Osteocyte (in vitro differentiated cells): ENCODE results near the gene PKP1. TPM values are rescaled to one million over a fixed set of nuclear protein-coding genes. Genes with fewer than 3 reads are reported as not detected.
A peak's percentile ranks its signal among the peaks of the same experiment; 100 is the strongest.

ENCODE experiments used
- DNase-seq: peaks from one replicate; pipeline ENCODE4 v3.0.0; 2021; ENCODE audit warnings: mixed read lengths; ENCODE audit not compliant: unreplicated experiment; ENCODE audit errors: extremely low spot score
- H3K27ac Mint-ChIP-seq: one replicate; pipeline ENCODE4 v1.8.0; 2021; ENCODE audit warnings: mild to moderate bottlenecking, mixed read lengths; ENCODE audit not compliant: unreplicated experiment
- H3K27me3 Mint-ChIP-seq: one replicate; pipeline ENCODE4 v1.8.0; 2021; ENCODE audit warnings: mixed read lengths; ENCODE audit not compliant: unreplicated experiment
- H3K36me3 Mint-ChIP-seq: one replicate; pipeline ENCODE4 v1.8.0; 2021; ENCODE audit warnings: mixed read lengths; ENCODE audit not compliant: unreplicated experiment
- H3K4me1 Mint-ChIP-seq: one replicate; pipeline ENCODE4 v1.8.0; 2021; ENCODE audit warnings: mixed read lengths; ENCODE audit not compliant: unreplicated experiment
- H3K4me3 Mint-ChIP-seq: one replicate; pipeline ENCODE4 v1.8.0; 2021; ENCODE audit warnings: mild to moderate bottlenecking, moderate library complexity, mixed read lengths; ENCODE audit not compliant: unreplicated experiment
- H3K9me3 Mint-ChIP-seq: one replicate; pipeline ENCODE4 v1.8.0; 2021; ENCODE audit warnings: mixed read lengths; ENCODE audit not compliant: unreplicated experiment
- CTCF ChIP-seq: fragments of 200-600 bp; sonication (generic); IDR thresholded peaks from 2 replicates; pipeline ENCODE4 v1.5.0; 2021; ENCODE audit warnings: antibody characterized with exemption, mild to moderate bottlenecking, moderate library complexity
- total RNA-seq: library from RNA; stranded (reverse); gene quantifications from 2 replicates; pipeline ENCODE4 v1.2.1, GENCODE V29; 2021

PKP1 gene
- total RNA-seq, 1 donor from 2014 or later: not detected

- peak overlapping the region; percentile 5 for H3K27ac Mint-ChIP-seq
- H3K27me3 Mint-ChIP-seq: no peaks in the 10 kb centered on the region
- peaks cover 53% of the 10 kb centered on the region for H3K4me1 Mint-ChIP-seq
- no peak for DNase-seq
- no peaks in the 10 kb centered on the region for H3K9me3 Mint-ChIP-seq
- no peaks in the 10 kb centered on the region for H3K36me3 Mint-ChIP-seq
- no peak for TF ChIP-seq CTCF
- no peak overlapping the region for H3K4me3 Mint-ChIP-seq
These were observed 5.9 kb upstream of the PKP1 start for GRCh38 chr1:201277441-201277840.

- DNase-seq: no peak
- no peaks in the 10 kb centered on the region for H3K36me3 Mint-ChIP-seq
- H3K9me3 Mint-ChIP-seq: no peaks in the 10 kb centered on the region
- H3K27ac Mint-ChIP-seq: no peak overlapping the region
- H3K27me3 Mint-ChIP-seq: peaks cover 2% of the 10 kb centered on the region
- no peak for TF ChIP-seq CTCF
- H3K4me1 Mint-ChIP-seq: peaks cover 38% of the 10 kb centered on the region
- no peak overlapping the region for H3K4me3 Mint-ChIP-seq
These were observed 4.0 kb upstream of the PKP1 start for GRCh38 chr1:201279313-201279712.

GRCh38 chr1:201280884-201281283, 2.4 kb upstream of the PKP1 start:
- no peak for TF ChIP-seq CTCF
- no peaks in the 10 kb centered on the region for H3K36me3 Mint-ChIP-seq
- peaks cover 22% of the 10 kb centered on the region for H3K4me1 Mint-ChIP-seq
- H3K4me3 Mint-ChIP-seq: no peak overlapping the region
- no peak for DNase-seq
- H3K27me3 Mint-ChIP-seq: peaks cover 8% of the 10 kb centered on the region
- no peak overlapping the region for H3K27ac Mint-ChIP-seq
- no peaks in the 10 kb centered on the region for H3K9me3 Mint-ChIP-seq

- no peaks in the 10 kb centered on the region for H3K36me3 Mint-ChIP-seq
- no peak overlapping the region for H3K27ac Mint-ChIP-seq
- H3K9me3 Mint-ChIP-seq: no peaks in the 10 kb centered on the region
- no peak for DNase-seq
- H3K4me1 Mint-ChIP-seq: peaks cover 16% of the 10 kb centered on the region
- peaks cover 14% of the 10 kb centered on the region for H3K27me3 Mint-ChIP-seq
- TF ChIP-seq CTCF: no peak
- no peak overlapping the region for H3K4me3 Mint-ChIP-seq
These were observed 1.7 kb upstream of the PKP1 start for GRCh38 chr1:201281573-201281972.

GRCh38 chr1:201282216-201282615, 1.1 kb upstream of the PKP1 start:
- peaks cover 20% of the 10 kb centered on the region for H3K27me3 Mint-ChIP-seq
- H3K4me3 Mint-ChIP-seq: no peak overlapping the region
- no peaks in the 10 kb centered on the region for H3K36me3 Mint-ChIP-seq
- DNase-seq: no peak
- peaks cover 12% of the 10 kb centered on the region for H3K4me1 Mint-ChIP-seq
- H3K27ac Mint-ChIP-seq: no peak overlapping the region
- no peak for TF ChIP-seq CTCF
- no peaks in the 10 kb centered on the region for H3K9me3 Mint-ChIP-seq
